NCI-H187 (cell line): ENCODE measurements around the gene DNAH9.

Experiments used
- DNase-seq, 2 experiments: peaks; one replicate each; lab custom pipeline; 2025; lab: John Stamatoyannopoulos, UW

DNAH9 gene

DNA sequence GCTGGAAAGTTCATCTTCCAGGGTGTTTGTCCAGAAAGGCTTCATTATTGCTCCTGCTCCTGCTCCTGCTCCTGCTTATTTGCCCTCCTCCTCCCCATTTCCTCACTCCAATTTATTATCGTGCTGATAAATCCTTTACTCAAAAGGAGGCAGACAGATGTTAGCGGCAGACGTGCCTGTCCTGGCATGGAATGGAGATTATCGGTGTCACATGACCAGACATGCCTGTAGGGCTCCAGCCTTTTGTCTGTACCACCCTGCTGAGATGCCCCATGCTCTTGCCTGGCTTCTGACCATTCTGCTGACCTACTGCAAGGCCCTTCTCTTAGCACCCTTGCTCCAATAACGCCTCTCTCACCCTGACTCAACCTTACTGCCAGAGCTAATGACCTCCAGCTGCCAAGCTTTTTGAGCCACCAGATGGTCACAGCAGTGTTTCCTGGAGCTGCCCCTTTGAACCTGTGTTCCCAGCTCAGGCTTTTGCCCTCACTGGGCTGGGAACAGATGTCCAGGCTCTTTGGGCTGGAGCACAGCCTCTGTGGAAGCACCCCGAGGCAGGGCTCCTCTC, 12.8 kb downstream of the DNAH9 start:
- DNase-seq, result no peak

DNA sequence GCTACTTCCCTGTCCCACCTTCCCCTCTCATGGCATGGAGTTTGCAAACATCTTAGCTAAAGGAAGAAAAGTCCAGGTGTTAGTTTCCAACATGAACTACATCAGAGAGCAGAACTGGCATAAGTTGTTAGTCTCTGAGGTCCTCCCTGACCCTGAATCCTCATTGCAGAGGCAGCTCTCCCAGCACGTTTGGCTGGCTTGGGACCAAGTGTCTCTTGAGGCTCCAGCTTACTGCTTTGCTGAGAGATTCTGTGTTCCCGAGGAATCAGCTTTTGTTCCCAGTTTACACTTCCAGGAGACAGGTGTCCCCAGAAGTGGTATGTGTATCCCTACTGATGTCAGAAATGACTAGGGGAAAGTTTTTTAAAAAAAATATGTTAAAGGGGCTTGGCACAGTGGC, 14.7 kb downstream of the DNAH9 start:
- no peak for DNase-seq

DNA sequence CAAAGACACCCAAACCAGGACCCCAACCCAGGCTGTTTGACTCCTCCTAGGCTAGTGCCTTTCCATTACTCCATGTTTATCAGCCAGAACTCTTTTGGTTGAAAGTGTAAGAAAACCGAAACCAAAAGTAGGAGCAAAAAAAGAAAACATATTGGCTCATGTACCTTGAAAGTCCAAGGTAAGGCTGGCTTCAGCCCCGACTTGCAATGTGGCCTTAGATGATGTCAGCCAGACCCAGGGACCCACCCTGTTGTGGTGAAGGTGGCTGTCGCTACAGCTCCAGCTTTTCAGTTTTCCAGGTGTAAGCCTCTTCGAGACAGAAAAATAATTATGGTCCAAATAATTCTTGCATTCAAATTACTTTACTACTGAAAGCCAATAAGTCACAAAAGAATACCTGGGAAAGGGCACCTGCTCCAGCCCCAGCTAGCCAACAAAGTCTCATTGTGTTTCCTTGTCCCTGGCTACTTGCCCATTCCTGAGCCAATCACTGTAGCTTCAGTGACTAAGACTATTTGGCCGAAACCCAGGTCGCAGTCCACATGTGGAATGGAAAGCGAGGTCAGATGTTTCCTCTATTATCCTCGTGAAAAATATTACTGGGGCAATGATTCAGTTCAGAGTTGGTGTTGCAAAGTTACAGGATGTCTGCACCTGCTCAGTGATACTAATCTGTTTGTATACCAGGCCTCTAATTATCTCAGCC, 20.7 kb downstream of the DNAH9 start:
- DNase-seq, result no peak

DNA sequence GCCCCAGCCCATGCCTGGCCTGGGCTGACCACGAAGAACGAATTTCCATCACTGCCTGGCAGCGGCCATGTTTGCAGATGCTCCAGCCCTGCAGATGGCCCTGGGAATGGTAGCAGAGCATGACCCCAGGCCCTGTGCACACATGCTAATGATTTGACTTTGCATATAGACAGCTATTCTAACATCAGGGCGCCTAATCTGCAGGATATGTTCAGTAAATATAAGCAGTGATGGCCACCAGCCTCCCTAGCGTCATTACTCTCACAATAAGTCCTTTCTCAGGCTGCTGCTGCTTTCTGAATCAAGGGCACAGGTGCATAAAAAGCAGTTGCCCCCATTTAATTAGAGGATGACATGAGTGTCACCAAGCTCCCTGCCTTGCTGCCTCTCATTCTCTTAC, 24.2 kb downstream of the DNAH9 start:
- DNase-seq, result no peak

GRCh38 chr17:11624976-11625375, 26.7 kb downstream of the DNAH9 start:
- DNase-seq, result no peak

DNA sequence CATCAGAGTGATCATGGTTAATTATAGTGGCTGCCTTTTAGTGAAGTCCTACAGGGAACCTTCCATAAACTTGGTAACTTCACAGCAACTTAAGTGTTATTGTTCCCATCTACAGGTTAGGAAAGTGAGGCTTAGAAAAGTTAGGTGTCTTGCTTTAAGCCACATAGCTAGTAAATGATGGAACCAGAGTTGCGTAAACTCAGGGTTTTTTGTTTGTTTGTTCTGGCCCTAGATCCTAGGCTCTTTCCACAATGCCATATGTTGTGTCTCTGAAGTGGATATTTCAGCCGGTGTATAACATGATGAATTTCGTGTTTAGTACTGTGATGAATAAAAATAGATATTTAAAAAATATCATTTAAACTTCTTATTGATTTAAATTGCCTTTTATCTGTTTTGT, 27.6 kb downstream of the DNAH9 start:
- no peak for DNase-seq

DNA sequence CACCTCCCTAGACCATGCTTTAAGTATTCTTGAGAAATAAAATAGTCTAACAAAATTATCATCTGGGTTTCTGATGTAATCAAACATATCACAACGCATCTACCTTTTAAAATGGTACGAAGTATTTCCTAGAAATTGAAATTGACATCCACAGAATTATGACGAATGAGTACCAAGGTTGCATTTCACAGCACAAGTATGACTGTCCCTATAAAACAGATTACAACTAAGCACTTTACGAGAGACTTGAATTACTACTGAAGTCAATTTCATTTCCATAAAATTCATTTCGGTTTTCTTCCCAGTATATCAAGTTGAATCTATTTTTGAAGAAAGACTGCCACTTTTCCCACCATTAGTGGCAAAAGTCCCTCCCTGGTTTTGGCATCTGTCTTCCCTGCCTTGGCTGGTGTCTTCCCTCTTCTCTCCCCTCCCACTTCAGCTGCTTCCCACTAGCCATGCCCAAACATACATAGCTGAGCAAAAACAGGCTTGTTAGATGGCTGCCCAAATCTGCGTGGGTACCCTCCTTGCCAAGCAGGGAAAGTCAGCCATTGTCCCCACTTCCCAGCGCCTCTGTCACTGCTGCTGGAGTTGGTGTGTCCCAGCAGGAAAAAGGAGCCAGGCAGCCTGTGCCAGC, 29.2 kb downstream of the DNAH9 start:
- no peak for DNase-seq

DNA sequence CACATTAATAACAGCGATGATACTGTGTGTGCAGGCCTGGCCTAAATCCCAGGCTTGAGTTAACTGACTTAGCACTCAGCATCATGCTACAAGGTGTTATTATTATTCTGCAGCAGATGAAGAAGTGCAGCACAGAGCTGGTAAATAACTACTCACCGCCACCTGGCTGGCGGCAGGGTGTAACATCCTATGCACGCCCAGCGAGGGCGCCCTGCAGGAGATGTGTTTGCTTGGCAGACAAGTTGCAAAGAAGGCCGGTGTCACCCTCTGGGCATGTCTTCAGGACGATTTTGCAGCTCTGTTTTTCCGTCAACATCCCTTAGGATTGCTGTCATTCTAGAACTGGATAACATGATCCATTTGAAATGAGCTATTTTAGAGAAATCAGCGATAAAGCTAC, 30.1 kb downstream of the DNAH9 start:
- DNase-seq, result no peak

- no peak for DNase-seq
Measured at GRCh38 chr17:11628831-11629230, 30.6 kb downstream of the DNAH9 start.

- no peak for DNase-seq
Measured at GRCh38 chr17:11636771-11637170, 38.5 kb downstream of the DNAH9 start.

- DNase-seq, result no peak
Measured at GRCh38 chr17:11637796-11638195, 39.5 kb downstream of the DNAH9 start.

DNA sequence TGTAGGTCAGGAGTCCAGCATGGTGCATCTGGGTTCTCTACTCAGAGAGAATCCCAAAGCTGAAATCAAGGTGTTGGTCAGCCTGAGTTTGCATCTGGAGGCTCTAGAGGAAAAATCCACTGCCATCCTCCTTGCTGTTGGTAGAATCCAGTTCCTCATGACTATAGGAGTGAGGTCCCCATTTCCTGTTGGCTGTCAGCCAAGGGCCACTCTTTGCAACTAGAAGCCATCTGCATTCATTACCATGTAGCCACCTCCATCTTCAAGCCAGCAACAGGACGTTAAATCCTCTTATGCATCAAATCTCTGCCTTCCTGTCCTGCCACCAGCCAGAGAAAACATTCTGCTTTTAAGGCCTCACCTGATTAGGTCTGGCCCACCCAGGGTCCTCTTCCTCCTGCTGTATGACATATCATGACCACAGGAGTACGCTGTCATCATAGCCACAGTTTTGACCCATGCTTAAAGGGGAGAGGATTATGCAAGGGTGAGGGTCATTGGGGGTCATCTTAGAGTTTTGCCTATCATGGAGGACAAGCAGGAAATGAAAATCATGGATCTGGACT, 40.5 kb downstream of the DNAH9 start:
- no peak for DNase-seq

DNA sequence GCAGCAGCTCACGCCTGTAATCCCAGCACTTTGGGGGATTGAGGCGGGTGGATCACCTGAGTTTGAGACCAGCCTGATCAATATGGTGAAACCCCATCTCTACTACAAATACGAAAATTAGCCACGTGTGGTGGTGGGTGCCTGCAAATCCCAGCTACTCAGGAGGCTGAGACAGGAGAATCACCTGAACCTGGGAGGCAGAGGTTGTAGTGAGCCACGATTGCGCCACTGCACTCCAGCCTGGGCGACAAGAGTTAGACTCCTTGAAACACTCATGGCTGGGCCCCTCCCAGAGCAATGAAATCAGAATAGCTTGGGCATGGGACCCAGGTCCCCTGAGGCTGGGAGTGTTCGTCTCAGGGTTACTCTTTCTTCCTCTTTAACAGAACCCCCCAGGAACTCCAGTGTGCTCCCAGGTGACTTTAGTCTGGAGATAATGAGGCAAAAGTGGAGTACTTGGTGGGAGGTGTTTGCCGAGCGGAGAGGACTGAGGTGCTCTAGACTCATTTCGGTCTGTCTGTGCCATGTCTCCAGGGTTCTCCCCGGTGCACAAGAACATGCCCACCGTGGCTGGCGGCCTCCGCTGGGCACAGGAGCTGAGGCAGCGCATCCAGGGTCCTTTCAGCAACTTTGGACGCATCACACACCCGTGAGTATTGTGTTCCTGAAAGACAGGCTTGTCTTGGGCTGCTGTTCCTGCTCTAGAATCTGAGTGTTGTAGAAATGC, 41.6 kb downstream of the DNAH9 start:
- no peak for DNase-seq

DNA sequence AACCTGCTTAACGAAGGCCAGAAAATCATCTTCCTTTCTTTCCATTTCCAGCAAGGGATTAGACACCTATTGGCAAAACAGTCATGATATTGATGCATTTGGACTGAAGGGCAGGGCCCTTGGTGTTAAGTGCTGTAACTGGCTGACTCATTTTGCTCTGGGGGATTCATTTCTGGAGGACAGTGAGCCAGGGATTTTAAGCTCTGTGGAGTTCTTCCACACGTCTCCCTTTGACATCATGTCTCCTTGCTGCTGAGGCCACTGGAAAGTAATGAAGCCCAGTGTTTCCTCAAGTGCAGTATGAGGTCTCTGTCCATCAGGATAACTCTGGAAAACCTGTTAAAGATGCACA, 42.2 kb downstream of the DNAH9 start:
- no peak for DNase-seq

- no peak for DNase-seq
Measured at GRCh38 chr17:11641521-11642275, 43.4 kb downstream of the DNAH9 start.

- DNase-seq, result no peak
Measured at GRCh38 chr17:11642655-11643054, 44.4 kb downstream of the DNAH9 start.

GRCh38 chr17:11643851-11644250, 45.6 kb downstream of the DNAH9 start:
- no peak for DNase-seq

GRCh38 chr17:11644265-11645212, 46.3 kb downstream of the DNAH9 start:
- DNase-seq, result no peak

DNA sequence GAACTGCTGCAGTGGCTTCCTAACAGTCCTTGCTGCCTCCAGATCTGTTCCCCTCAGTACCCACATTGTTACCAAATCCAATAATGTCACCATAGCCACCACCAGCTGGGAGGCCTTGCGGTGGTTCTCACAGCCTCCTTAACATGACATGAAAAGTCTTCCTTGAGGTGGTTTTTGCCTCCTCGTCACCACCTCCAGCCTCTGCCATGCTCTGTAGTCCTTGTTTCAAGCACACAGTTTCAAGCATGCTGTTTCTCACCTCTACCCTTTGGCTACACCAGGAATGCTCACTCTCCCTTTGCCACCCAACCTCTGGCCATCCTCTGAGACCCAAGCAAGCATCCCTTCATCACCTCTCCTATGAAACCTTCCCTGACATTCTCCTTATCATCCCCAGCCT, 47.2 kb downstream of the DNAH9 start:
- DNase-seq, result no peak

DNA sequence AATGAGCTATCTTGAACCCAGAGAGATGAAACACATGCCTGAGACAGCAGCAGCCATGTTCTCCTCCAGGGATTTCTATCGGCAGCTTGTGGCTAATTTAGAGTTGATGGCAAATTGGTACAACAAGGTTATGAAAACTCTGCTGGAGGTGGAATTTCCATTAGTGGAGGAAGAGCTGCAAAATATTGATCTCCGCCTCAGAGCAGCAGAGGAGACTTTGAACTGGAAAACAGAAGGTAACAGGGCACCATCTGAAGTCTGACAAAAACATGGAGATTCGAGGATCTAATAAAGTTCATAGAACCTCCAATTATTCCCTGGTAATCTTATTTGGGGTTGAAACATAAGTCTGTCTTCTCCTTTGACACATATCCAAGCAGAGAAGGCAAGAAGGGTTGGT, 52.8 kb downstream of the DNAH9 start:
- no peak for DNase-seq

DNA sequence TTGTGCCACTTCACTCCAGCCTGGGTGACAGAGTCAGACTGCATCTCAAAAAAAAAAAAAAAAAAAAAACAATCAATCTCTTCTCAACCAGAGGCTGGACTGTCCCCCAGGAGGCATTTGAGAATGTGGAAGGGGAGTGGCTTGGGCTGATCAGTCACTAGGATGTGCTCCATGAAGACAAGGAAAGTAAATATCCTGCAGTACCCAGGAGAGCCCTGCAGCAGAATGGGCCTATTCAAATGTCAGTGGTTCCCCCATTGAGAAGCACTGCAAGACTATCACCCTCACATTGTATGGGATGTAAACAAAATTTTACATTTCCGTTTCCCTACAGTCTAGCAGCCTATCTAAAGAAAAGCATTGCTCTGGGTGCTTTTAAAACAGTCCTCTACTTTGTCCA, 70.3 kb downstream of the DNAH9 start:
- no peak for DNase-seq
